GM12874 (cell line): Measurements from ENCODE around the gene PCED1B.

ENCODE experiments used
- TF ChIP-seq, protein P1 (sequence below): IDR thresholded peaks from 2 replicates; pipeline ENCODE4 v1.5.1; 2011; ENCODE audit warnings: low read depth, mild to moderate bottlenecking, control low read depth, low read length, moderate library complexity; ENCODE audit not compliant: insufficient read depth

PCED1B gene

DNA sequence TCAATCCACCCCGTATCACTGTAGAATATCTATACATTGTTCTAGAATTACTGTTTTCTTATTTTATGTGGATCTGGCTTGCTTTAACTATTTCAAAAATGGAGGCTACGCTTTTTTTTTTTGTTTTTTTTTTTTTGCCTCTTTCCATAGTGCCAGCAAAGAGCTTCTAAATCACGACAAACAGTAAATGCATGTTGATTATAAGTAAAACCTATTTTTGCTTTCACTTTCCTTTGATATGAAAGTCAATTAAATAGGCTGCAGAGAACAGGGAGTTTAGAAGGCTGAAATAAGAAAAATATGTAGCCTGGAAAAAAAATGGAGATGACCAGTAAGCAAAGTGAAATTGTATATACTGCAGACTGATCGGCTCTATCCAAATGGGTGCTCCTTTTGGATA lies 112.6 kb downstream of the PCED1B start:
- TF ChIP-seq, protein P1, sequence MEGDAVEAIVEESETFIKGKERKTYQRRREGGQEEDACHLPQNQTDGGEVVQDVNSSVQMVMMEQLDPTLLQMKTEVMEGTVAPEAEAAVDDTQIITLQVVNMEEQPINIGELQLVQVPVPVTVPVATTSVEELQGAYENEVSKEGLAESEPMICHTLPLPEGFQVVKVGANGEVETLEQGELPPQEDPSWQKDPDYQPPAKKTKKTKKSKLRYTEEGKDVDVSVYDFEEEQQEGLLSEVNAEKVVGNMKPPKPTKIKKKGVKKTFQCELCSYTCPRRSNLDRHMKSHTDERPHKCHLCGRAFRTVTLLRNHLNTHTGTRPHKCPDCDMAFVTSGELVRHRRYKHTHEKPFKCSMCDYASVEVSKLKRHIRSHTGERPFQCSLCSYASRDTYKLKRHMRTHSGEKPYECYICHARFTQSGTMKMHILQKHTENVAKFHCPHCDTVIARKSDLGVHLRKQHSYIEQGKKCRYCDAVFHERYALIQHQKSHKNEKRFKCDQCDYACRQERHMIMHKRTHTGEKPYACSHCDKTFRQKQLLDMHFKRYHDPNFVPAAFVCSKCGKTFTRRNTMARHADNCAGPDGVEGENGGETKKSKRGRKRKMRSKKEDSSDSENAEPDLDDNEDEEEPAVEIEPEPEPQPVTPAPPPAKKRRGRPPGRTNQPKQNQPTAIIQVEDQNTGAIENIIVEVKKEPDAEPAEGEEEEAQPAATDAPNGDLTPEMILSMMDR: no peak

DNA sequence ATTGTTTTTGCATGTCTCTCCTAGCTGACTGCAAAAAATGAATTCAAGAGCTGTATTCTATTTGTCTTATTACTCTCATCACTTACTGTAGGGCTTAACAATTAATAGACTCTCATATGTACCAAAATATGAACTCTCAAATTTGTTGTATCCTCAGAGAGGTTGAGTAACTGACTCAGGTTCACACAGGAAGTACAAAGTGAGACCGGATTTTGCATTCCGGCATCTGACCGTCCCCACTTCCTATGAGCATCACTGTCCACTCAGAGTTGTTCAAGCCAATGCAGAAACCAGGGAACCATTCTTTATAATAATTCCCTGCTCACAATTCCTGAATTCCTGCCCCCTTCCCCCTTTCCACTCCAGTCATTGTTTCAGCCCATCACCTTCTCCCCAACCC lies 113.6 kb downstream of the PCED1B start:
- TF ChIP-seq, protein P1: no peak

DNA sequence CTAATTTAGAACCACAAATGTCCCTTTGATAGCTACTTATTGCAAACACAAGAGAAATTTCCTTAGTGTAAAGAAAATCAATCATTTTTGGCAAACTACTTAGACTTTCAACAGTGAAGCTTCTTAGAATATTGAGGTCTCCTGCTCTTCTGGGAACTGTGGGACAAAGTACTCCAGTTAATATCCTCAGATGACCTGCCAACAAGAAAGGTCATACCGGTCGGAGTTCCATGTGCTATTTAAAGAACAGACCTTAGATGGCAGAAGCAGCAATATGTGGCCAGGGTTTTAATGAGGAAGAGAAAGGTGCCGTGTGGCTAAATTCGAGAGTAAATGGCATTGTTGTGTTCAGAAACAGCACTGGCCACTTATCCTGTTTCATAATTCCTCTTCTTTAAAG lies 115.1 kb downstream of the PCED1B start:
- TF ChIP-seq, protein P1: no peak

DNA sequence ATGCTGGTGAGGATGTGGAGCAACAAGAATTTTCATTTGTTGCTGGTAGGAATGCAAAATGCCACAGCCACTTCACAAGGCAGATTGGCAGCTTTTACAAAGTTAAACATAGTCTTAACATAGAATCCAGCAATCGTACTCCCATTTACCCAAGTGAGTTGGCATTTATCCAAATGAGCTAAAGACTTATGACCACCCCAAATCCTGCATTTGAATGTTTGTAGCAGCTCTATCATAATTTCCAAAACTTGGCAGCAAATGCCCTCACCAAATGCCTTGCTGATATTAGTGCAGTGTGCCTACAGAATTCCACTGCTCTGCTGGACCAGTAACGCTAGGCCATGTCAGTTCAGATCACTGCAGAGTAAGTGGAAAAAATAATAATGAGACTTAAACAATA lies 121.0 kb downstream of the PCED1B start:
- TF ChIP-seq, protein P1: no peak

DNA sequence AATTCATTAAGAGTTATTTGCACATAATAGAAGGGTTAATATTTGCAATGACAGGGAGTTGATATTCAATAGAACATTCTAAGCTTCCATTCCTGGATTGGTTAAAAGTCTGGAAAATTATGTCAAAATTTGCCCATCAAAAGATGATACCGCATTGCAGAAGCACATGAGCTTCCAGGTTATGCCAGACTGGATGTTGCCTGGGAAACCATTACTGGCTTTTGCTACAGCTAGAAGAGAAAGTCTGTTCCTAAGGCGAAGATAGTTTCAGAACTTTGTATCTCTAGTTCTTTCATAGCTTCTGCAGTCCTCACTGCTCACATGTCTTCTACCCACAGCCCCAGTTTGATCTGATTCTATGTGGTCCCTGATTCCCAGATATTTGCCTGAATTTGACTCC lies 122.8 kb downstream of the PCED1B start:
- TF ChIP-seq, protein P1: no peak

DNA sequence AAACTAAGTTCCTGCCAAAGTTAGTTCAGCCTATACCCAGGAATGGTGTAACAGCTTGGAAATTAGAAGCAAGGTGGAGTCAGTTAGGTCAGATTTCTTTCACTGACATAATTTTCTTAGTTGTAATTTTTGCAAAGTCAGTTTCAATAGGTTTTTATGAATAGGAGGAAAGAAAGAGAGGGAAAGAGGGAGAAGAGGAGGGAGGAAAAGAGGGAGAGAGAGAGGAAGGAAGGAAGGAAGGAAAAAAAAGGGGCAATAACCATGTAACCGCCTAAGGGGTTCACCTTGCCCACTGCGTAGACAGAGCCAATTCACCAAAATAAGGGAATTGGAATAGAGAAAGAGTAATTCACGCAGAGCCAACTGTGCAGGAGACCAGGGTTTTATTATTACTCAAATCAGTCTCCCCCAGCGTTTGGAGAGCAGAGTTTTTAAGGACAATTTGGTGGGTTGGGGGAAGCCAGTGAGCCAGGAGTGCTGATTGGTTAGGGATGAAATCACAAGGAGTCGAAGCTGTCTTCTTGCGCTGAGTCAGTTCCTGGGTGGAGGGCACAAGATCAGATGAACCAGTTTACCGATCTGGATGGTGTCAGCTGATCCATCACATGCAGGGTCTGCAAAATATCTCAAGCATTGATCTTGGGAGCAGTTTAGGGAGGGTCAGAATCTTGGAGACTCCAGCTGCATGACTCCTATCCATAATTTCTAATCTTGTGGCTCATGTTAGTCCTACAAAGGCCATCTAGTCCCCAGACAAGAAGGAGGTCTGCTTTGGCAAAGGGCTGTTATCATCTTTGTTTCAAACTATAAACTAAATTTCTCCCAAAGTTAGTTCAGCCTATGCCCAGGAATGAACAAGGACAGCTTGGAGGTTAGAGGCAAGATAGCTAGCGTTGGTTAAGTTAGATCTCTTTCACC lies 126.4 kb downstream of the PCED1B start:
- TF ChIP-seq, protein P1: no peak

DNA sequence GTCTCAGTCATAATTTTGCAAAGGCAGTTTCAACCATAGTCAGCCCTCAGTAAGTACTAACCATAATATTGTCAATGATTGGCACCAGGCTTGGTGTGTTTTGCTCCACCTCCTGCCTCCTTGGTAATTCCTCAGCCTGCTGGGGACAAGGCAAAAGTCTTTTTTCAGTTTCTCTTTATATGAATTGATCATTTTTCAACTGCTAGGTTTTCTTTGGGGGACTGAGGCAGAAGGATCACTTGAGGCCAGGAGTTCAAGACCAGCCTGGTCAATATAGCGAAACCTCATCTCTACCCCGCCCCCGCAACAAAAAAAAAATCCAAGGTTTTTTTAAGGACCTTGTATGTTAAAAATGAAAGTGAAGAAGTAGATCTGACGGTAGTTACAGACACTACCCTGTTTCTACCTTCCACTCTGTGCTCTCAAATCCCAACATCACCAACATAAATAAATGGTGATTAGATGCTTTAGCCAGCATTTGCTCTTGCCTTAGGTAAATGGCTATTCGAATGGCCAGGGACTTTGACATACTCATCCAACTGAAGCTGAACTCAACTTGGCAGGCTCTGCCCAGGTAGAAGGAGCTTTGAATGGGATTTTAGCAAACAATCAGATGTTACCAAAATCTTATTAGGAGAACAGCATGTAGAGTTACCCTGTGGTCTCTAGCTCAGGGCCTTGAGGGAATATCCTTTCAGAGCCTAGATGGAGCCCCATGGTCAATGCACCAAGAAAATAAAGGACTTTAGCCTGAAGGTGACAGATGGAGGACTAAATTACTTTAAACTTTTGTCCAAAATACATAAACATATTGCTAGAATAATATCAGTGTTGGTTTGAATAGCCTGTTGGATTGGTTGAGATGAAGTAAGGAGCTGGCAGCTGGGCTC lies 127.3 kb downstream of the PCED1B start:
- TF ChIP-seq, protein P1: no peak
